ENCODE measurements around the gene SLC12A5.

DNA sequence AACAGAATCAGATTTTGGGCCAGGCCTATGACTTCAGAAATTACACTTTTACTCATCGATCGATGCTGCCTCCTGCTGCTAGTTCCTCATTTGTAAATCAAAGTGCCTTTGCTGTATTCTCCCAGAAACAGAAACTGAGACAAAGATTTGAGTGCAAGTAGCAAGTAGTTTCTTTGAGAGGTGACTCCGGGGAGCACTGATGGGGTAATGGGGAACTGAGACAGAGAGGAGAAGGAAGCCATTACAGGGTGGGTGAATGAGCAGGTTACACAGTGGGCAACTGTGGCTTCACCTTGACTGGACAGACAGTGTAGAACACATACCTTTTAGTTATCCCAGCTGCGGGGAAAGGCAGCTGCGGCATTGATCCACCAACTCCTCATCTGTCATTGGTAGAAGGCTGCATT lies 79.4 kb downstream of the SLC12A5 start:
- TF ChIP-seq CTCF (IDR thresholded peaks at IDR 0.05) (no peak), POLR2A (IDR thresholded peaks at IDR 0.05) (no peak), POLR2AphosphoS5 (IDR thresholded peaks at IDR 0.05) (no peak), EP300 (IDR thresholded peaks at IDR 0.05) (no peak)

Data from gastroesophageal sphincter (tissue), 3 donors.